ENCODE results near the gene GABBR1. TPM values are rescaled to one million over a fixed set of nuclear protein-coding genes. Genes with fewer than 3 reads are reported as not detected.

Gene GABBR1
- total and polyA plus RNA-seq, 4 donors, result 1.1 to 4.7 (median 1.4) TPM

- Histone ChIP-seq H3K9me3 (ENCODE audit: control insufficient read depth in 4 of 4, low read length in 3 of 4) (no peaks in the 10 kb centered on the region), H3K27me3 (ENCODE audit: control insufficient read depth in 4 of 4, insufficient read depth in 4 of 4, low read length in 3 of 4) (peaks cover 0 to 5% (median 0%) of the 10 kb centered on the region in 4 donors), H3K9ac (ENCODE audit: low read depth in 1 of 2, low read length in 2 of 2) (no peak overlapping the region), H3K4me3 (ENCODE audit: low read depth in 1 of 3, low read length in 3 of 3) (no peak overlapping the region), H3K27ac (ENCODE audit: low read depth in 1 of 2, low read length in 2 of 2) (no peak overlapping the region), H3K4me1 (ENCODE audit: control insufficient read depth in 4 of 4, insufficient read depth in 4 of 4, low read length in 3 of 4) (peaks cover 0 to 12% (median 6%) of the 10 kb centered on the region in 4 donors), H3K36me3 (ENCODE audit: control insufficient read depth in 4 of 4, insufficient read depth in 3 of 4, low read depth in 1 of 4, low read length in 3 of 4) (no peaks in the 10 kb centered on the region)
- DNase-seq (ENCODE audit: low spot score), result no peak
- TF ChIP-seq RAD21 (IDR thresholded peaks at IDR 0.05), result no peak
- TF ChIP-seq SP1 (IDR thresholded peaks at IDR 0.05), result no peak
- no peak for TF ChIP-seq JUND (IDR thresholded peaks at IDR 0.05)
- no peak for TF ChIP-seq ZBTB33 (IDR thresholded peaks at IDR 0.05)
- TF ChIP-seq GABPA (IDR thresholded peaks at IDR 0.05 in 1 of 2, conservative IDR thresholded peaks at IDR 0.05 in 1 of 2), result no peak
- no peak for TF ChIP-seq FOXA1 (IDR thresholded peaks at IDR 0.05)
- TF ChIP-seq TAF1 (conservative IDR thresholded peaks at IDR 0.05), result no peak
- no peak for TF ChIP-seq REST (IDR thresholded peaks at IDR 0.05)
- no peak for TF ChIP-seq NR2F2 (IDR thresholded peaks at IDR 0.05)
- TF ChIP-seq RXRA (IDR thresholded peaks at IDR 0.05), result no peak
- TF ChIP-seq, protein P1, sequence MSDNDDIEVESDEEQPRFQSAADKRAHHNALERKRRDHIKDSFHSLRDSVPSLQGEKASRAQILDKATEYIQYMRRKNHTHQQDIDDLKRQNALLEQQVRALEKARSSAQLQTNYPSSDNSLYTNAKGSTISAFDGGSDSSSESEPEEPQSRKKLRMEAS (IDR thresholded peaks at IDR 0.05), result no peak
- no peak for TF ChIP-seq HNF4A (conservative IDR thresholded peaks at IDR 0.05)
- TF ChIP-seq, protein P2, sequence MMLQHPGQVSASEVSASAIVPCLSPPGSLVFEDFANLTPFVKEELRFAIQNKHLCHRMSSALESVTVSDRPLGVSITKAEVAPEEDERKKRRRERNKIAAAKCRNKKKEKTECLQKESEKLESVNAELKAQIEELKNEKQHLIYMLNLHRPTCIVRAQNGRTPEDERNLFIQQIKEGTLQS (IDR thresholded peaks at IDR 0.05), result no peak
- no peak for TF ChIP-seq YY1 (IDR thresholded peaks at IDR 0.05)
- TF ChIP-seq, protein P3, sequence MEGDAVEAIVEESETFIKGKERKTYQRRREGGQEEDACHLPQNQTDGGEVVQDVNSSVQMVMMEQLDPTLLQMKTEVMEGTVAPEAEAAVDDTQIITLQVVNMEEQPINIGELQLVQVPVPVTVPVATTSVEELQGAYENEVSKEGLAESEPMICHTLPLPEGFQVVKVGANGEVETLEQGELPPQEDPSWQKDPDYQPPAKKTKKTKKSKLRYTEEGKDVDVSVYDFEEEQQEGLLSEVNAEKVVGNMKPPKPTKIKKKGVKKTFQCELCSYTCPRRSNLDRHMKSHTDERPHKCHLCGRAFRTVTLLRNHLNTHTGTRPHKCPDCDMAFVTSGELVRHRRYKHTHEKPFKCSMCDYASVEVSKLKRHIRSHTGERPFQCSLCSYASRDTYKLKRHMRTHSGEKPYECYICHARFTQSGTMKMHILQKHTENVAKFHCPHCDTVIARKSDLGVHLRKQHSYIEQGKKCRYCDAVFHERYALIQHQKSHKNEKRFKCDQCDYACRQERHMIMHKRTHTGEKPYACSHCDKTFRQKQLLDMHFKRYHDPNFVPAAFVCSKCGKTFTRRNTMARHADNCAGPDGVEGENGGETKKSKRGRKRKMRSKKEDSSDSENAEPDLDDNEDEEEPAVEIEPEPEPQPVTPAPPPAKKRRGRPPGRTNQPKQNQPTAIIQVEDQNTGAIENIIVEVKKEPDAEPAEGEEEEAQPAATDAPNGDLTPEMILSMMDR (IDR thresholded peaks at IDR 0.05; ENCODE audit: low read depth, low read length, missing input control), result no peak
- TF ChIP-seq EGR1 (IDR thresholded peaks at IDR 0.05; ENCODE audit: low read depth in 2 of 2), result no peak
- 93% methylated on average over 1 of the region's 1 CpG for WGBS
Measured at GRCh38 chr6:29561606-29562181, 71.3 kb downstream of the GABBR1 start.
